DND-41 (cell line): ENCODE measurements around the gene CYTH3.

Source experiments
- EZH2 ChIP-seq: IDR thresholded peaks from 3 replicates; pipeline ENCODE4 v1.6.1; 2012; ENCODE audit warnings: borderline replicate concordance, low read depth, mild to moderate bottlenecking, moderate library complexity, low read length, inconsistent platforms; ENCODE audit not compliant: severe bottlenecking
- TF ChIP-seq, protein P1 (sequence below): IDR thresholded peaks from 2 replicates; pipeline ENCODE4 v1.5.1; 2012; ENCODE audit warnings: borderline replicate concordance, low read length, moderate library complexity, mild to moderate bottlenecking; ENCODE audit not compliant: poor library complexity, severe bottlenecking; ENCODE audit errors: extremely low read depth

- TF ChIP-seq, protein P1, sequence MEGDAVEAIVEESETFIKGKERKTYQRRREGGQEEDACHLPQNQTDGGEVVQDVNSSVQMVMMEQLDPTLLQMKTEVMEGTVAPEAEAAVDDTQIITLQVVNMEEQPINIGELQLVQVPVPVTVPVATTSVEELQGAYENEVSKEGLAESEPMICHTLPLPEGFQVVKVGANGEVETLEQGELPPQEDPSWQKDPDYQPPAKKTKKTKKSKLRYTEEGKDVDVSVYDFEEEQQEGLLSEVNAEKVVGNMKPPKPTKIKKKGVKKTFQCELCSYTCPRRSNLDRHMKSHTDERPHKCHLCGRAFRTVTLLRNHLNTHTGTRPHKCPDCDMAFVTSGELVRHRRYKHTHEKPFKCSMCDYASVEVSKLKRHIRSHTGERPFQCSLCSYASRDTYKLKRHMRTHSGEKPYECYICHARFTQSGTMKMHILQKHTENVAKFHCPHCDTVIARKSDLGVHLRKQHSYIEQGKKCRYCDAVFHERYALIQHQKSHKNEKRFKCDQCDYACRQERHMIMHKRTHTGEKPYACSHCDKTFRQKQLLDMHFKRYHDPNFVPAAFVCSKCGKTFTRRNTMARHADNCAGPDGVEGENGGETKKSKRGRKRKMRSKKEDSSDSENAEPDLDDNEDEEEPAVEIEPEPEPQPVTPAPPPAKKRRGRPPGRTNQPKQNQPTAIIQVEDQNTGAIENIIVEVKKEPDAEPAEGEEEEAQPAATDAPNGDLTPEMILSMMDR: no peak
- TF ChIP-seq EZH2: no peak
Measured at GRCh38 chr7:6279937-6280336, 7.5 kb upstream of the CYTH3 start.
